HG03457 (cell line): ENCODE measurements around the gene KCNMB4.

ENCODE experiments used
- ATAC-seq: cut with Tn5 transposase; IDR thresholded peaks from one replicate; pipeline ENCODE4 v1.9.1; 2021; ENCODE audit warnings: moderate number of reproducible peaks; ENCODE audit not compliant: unreplicated experiment

The KCNMB4 gene

DNA sequence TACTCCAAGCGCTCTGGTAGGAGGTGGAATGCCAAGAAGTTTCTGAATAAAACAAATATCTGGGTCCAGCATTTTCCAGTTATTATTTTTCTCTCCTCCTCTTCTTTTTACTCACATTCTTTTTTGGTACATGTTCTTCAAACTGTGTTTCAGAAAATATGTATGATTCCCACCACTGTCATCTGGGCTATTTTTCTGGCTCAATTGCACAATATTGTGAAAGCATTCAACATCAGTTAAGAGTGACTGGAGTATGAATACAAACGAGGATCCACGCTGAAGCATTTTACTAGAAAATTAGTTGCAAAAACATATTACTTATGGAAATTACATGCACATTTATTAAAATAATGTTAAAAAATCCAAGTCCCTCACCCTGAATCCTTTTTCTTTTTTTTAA, 61.5 kb downstream of the KCNMB4 start:
- no peak for ATAC-seq

DNA sequence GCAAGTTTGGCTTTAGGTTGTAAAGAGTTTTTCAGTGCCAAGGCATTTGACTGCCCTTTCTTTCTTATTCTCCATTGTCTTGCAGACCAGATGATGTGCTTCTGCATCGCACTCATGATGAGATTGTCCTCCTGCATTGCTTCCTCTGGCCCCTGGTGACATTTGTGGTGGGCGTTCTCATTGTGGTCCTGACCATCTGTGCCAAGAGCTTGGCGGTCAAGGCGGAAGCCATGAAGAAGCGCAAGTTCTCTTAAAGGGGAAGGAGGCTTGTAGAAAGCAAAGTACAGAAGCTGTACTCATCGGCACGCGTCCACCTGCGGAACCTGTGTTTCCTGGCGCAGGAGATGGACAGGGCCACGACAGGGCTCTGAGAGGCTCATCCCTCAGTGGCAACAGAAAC, 64.3 kb downstream of the KCNMB4 start:
- no peak for ATAC-seq

DNA sequence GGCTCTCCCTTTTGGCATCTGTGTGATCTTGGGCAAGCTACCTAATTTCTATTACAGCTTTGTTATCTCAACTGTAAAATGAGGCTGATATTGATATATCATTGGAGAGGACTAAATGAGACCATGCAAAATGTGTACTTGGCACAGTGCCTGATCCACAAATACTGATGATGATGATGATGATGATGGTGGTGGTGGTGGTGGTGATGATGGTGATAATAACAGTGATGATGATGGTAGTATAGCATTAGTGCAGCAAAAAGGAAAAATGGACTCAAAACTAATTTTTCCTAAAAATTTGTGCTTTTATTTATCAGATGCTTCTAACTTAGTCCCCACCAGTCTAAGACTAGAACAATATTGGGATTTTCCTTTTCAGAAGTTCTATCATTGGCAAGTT, 70.7 kb downstream of the KCNMB4 start:
- ATAC-seq: no peak

DNA sequence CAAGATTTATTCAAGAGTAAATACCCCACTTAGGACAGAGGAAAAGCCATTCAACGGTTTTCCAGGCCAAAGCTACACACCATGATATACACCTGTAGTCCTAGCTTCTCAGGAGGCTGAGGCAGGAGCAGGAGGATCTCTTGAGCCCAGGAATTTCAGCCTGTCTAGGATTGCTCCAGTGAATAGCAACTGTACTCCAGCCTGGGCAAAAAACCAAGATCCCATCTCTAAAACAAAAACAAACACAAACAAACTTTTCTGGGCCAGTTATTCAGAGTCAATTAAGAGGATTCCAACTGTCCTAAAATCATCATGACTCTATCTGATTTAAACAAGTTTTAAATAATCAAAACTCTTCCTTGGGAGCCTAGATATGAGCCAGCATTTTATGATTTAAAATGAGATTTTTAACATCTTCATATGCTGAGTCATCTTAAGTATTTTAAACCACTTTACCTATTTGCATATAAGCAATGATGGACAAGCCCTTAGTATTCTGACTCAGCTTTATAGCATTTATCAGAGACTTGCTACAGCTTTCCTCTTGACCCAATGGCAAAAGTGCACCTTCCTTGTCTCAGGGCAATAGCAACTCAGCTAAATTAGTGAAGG, 77.1 kb downstream of the KCNMB4 start:
- ATAC-seq: no peak

DNA sequence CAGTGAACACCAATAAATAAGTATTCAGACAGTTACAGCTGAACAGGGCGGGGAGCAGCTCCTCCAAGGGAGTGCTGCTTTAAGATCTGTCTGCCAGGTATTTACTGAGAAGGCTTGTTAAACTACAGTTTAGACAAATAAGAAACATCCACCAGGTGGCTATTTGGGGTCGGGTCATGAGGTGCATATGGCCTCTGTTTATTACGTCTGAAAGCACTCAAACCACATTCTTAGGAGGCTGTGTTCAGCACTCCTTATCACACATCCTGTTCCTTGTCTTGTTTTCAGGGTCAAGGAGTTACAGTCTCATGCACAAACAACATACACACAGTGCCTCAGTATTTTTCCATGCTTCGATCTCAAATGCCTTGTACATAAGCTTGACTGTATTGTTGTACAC, 78.8 kb downstream of the KCNMB4 start:
- ATAC-seq: no peak

DNA sequence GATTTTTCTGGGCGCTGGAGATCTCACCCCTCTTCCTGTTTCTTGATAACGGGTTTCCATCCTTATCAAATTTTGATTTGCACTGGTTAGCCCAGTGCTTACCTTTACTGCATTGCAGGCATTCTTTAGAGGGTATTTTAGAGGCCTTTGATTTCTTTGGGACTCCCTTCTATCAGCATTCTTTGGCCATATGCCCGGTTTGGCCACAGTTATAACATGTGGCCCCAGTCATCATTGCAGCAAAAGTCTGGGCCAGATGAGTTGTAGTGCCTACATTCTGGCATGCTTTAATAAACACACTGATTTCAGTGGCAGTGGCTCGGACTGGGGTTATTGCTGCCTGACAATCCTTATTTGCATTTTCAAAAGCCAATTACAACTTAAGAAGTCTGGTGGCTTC, 82.3 kb downstream of the KCNMB4 start:
- ATAC-seq: no peak

DNA sequence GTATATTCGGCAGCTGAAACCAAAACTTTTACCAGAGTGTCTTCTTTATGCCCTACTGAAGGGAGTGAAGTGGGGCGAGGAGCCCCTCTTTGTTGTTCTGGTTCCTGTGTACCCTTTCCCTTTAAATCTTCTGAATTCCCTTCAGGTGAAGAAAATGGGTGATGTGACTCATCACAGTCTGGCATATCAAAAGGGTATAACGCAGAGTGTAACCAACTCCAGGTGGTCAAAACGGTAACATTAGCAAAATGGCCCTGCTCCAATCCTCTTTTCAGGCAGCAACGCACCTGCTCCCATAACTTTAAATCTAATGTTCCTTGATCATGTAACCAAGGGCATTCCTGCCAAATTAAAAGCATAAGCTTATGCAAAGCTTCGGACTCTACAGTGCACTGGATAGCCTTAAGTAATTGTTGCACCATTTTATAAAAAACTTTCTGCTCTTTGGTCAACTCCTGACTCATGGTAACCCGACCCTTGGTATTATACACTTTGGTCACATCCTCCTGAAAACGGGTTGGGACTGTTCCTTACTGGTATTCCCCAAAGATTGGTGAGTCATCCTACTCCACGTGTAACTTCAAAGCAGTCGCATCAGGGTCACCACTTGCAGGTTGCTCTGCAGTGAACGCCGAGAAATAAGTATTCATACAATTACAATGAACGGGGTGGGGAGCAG, 83.1 kb downstream of the KCNMB4 start:
- ATAC-seq: no peak

DNA sequence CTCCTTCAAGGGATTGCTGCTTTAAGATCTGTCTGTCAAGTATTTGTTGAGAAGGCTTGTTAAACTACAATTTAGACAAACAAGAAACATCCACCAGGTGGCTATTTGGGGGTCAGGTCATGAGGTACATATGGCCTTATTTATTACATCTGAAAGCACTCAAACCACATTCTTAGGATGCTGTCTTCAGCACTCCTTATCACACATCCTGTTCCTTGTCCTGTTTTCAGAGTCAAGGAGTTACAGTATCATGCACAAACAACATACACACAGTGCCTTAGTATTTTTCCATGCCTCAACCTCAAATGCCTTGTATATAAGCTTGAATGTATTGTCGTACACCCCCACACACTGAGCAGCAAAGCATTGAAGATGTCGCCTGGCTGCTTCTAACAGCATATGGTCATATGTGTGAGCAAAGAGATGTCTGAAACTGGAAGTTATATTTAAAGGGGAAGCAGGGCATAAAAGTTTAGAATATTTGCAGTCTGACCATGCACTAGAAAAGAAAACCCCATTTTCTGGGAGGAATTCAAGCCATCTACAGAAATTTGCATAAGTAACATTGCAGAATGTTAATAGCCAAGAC, 83.8 kb downstream of the KCNMB4 start:
- ATAC-seq: no peak

DNA sequence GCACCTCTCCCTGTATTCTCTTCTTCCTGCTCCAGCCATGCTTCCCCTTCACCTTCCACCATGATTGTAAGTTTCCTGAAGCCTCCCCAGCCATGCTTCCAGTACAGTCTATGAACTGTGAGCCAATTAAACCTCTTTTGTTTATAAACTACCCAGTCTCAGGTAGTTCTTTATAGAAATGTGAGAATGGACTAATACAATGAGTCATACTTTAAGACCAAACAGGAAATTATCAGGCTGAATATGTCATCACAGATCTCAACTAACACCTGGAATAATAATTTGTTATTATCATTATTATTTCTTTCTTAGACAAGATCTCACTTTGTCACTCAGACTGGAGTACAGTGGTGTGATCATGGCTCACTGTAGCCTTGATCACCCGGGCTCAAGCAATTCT, 85.4 kb downstream of the KCNMB4 start:
- no peak for ATAC-seq

DNA sequence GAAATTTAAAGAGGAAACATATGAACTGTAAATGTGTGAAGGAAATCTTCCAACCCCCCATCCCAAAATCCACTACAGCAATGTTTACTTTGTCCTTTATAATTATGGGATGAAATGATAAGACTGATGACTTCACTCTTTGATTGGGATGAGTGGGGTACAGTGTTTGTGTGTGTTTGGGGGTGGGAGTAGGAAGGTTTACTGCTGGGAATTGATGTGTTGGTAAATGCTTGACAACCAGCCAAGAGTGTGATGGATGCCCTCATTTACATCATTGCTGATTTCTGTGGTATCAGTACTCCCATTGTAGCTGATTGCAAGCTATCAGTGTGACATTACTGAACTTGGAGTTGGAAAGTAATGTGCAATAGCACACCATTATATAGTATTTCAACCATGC, 90.9 kb downstream of the KCNMB4 start:
- no peak for ATAC-seq

DNA sequence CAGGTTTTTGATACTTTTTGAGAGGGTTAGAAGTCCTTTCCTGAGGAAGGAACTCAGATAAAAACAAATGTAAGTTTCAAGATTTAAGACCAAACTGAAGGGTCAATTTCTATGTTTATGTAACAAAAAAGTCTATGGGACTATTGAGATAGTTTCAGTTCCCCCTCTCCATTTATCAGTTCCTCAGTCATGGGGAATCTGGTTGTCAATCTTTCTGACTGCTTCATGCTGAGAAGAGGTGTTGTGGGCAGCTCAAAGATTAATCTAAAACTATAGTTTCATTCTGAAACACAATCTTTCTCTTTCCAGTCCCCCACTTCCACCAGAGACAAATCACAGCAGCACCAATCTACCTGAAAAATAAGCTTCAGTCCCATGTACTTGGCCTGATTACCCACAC, 93.7 kb downstream of the KCNMB4 start:
- ATAC-seq: peak; percentile 77

DNA sequence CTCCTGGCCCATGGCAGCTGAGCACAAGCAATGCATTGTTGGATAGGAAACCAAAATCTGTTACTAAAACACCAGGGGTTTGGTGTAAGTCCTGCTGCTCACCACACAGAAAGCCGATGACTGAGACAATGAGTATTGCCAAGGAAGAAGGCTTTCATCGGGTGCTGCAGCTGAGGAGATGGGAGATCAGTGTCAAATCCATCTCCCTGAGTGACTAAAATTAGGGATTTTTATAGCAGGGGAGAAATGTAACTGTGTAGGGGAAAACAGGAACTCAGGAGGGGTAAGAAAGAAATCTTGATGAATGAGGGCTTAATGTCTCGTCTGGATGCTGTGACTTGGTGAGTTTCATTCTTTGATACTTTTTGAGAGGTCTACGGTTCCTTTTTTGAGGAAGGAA, 97.9 kb downstream of the KCNMB4 start:
- ATAC-seq: no peak

DNA sequence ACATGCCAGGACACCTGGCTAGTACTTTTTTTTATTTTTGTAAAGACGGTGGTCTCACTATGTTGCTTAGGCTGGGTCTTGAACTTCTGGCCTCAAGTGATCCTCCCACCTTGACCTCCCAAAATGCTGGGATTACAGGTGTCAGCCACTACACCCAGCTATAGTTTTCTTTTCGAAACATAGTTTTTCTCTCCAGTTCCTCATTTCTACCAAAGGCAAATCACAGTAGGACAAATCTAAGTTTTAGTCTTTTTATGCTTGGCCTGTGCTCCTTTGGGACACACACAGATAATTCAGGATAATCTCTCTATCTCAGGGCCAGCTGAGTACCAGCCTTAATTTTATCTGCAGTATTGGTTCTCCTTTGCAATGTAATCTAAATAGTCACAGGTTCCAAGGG, 100.7 kb downstream of the KCNMB4 start:
- ATAC-seq: no peak

DNA sequence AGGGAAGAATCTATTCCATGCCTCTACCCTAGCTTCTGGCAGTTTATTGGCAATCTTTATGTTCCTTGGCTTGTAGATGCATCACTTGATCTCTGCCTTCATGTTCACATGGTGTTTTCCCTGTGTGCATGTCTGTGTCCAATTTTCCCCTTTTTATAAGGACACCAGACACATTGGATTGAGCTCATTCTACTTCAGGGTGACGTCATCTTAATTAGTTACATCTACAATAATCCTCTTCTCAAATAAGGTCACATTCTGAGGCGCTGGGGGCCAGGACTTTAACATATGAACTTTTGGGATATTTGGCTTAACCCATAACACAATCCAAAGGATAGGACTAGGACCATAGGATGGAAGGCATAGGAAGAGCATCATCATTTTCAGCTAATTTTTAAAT, 101.4 kb downstream of the KCNMB4 start:
- ATAC-seq: no peak

DNA sequence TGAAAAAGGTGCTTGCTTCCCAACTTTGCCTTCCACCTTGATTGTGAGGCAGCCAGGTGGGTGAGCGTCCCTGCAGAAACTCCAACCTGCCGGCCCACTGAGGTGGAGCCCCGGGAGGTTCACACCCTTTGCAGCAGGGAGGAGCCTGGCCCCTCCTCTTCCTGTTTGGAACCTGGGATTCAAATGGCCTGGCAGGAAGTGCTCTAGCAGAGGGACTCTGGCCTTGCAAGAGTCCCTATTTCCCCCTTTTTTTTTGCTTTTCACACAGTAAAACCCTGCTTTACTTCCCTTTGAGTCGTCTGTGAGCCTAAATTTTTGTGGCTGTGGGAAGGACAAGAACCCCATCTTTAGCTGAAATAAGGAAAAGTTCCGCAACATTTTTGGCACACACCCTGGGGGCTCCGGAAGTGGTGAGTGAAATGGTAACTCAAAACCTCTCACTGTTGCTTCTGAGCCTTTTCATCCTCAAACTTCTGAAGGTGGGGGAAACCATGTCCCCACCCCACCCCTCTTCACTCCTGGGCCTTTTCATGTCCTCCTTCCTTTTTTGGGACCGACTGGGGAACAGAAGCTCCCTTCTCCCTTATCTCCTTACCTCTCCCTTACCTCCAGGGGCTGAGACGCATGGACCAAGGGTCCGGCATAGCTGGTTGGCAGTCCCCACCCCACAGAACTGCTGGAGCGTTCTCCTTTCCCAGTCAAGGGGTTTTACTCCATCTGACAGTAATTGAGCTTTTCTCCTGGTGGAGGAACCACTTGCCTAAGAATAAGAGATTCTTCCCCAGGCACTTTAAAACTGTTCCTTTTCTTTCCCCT, 102.0 kb downstream of the KCNMB4 start:
- ATAC-seq: no peak

DNA sequence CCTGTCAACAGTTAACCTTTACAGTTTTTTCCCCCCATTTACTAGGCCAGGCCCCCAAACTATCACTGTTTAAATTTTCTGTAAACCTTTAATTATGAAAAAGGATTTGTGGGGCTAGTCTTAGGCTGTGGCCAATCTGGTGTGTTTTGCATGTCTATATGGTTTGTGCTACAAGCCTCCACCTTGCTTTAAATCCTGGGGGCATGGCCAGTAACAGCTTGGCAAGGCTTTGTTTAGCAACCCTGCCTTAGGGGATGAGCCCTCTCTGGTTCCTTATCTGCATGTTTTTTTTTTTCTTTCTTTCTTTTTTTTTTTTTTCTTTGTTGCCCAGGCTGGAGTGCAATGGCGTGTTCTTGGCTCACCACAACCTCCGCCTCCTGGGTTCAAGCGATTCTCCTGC, 102.7 kb downstream of the KCNMB4 start:
- ATAC-seq: no peak

DNA sequence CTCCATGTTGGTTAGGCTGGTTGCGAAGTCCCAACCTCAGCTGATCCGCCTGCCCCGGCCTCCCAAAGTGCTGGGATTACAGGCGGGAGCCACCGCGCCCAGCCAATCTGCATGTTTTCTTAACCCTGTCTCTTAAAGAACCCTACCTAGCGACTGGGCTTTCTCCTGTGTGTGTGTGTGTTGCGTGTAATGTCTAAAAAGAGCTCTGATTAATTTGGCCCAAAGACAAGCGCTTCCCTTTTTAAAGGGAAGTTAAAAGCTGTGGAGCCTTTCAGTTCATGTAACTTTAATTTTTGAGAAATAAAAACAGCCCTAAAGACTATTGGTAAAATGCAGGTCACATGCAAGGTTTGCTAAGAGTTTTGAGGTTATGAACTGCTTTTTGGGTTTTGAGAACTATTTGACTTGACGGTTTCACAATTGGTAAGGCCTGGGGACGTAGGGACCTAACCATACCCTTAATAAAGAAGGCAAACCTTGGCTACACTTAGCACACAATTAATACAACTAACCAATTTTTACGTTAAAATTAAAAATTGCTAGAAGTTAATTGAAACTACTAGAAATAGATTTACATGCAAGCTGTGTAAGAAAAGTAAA, 103.2 kb downstream of the KCNMB4 start:
- ATAC-seq: no peak

DNA sequence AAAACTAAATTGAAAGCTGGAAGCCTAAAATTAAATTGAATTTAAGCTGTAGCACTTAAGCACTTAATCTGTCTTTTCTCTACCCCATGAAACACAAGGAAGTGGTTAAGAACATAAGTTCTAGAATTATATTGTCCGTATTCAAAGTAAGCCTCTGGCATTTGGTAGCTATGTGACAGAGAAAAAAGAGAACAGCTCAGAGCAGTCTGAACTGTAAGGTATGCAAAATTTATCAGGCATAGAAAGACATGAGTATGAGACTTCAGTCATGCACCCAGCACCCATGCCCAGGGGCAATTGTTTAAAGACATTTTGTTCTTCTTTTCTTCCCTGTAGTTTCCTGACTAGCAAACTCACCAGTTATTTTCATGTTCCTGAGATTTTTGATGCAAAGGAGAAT, 116.7 kb downstream of the KCNMB4 start:
- ATAC-seq: no peak
